ENCODE measurements around the gene HOXA6. TPM values are rescaled to one million over a fixed set of nuclear protein-coding genes. Genes with fewer than 3 reads are reported as not detected.
A peak's percentile ranks its signal among the peaks of the same experiment; 100 is the strongest.

The HOXA6 gene
- total RNA-seq, 2 donors from 2014 or later: 6.9 to 7.5 TPM

MicroRNAs encoded within 50 kb of the gene (microRNA counts, 767-probe panel; counts per million panel counts)
- 4,337 to 4,346 counts per million in 2 donors for microRNA hsa-miR-196b-5p

Small RNA genes lying within 50 kb of the gene (microRNA-seq; reads per million reads assigned to microRNA genes)
- 7,351 reads per million, percentile 95 among the genes with 10 or more reads in this experiment for gene MIR196B

Small RNA genes lying within 50 kb of the gene (small RNA-seq; reads per million reads assigned to genes)
- gene AC004080.5: 0 reads per million in 2 donors
- 0 reads per million in 2 donors for gene RF01977
- 0 reads per million in 2 donors for gene RF02140
- 0 reads per million in 2 donors for gene RF02141

Other genes with a start within 250 kb of the HOXA6 start
- gene HOXA1, start 51.8 kb downstream of the HOXA6 start, total RNA-seq: 1 to 10 TPM in 1 of 2 donors, not detected in 1; 2.1 TPM
- 1 to 10 TPM in 1 of 2 donors, not detected in 1; 1.4 TPM for gene HOXA2, start 45.1 kb downstream of the HOXA6 start, total RNA-seq
- 1 to 10 TPM; 1.4 to 1.8 TPM for gene HOXA4, start 17.0 kb downstream of the HOXA6 start, total RNA-seq
- 10 to 100 TPM in 1 of 2 donors, 1 to 10 TPM in 1; 3.7 to 12.9 TPM for gene HOXA5, start 4.1 kb downstream of the HOXA6 start, total RNA-seq
- gene HOXA3, start 4.8 kb upstream of the HOXA6 start, total RNA-seq: 1 to 10 TPM; 2.8 to 3.1 TPM
- 1 to 10 TPM; 2.2 to 4.6 TPM for gene HOXA7, start 8.9 kb upstream of the HOXA6 start, total RNA-seq
- 10 to 100 TPM; 14.7 to 57.0 TPM for gene HOXA9, start 17.8 kb upstream of the HOXA6 start, total RNA-seq
- gene HOXA10, start 26.5 kb upstream of the HOXA6 start, total RNA-seq: 10 to 100 TPM; 25.8 to 65.6 TPM
- gene HOXA11, start 37.5 kb upstream of the HOXA6 start, total RNA-seq: 1 to 10 TPM; 8.5 to 9.8 TPM
- 10 to 100 TPM; 19.1 to 50.4 TPM for gene HOXA13, start 52.3 kb upstream of the HOXA6 start, total RNA-seq
- gene EVX1, start 95.0 kb upstream of the HOXA6 start, total RNA-seq: 1 to 10 TPM; 5.1 to 5.9 TPM